Measurements from ENCODE around the gene SPA17.

The SPA17 gene

DNA sequence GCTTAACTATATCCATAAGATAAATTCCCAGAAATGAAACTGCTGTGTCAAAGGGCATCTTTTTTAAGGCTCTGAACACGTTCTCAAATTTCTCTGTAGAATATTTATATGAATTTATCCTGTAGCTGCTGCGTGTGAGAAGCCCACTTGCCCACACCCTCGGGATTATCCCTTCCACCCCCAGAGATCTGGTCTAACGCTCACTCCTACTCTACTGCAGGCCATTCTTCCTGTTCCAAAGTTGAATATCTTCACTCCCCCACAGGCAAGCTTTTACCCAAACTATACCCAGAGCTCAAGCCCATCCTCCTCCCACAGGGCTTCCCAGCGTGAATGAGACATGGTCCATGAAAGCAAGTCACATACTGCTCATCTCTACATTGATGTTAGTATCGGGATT, 25.1 kb upstream of the SPA17 start:
- no peak for TF ChIP-seq FOXP2 (optimal IDR thresholded peaks at IDR 0.05; ENCODE audit: borderline replicate concordance, extremely low read depth, extremely low read length, insufficient read depth)
- no peak for TF ChIP-seq SIN3A (IDR thresholded peaks at IDR 0.05; ENCODE audit: borderline replicate concordance, insufficient read depth, low read length)
- TF ChIP-seq TAF1 (IDR thresholded peaks at IDR 0.05; ENCODE audit: borderline replicate concordance, insufficient read depth, low read length): no peak
- no peak for TF ChIP-seq POLR2AphosphoS5 (IDR thresholded peaks at IDR 0.05; ENCODE audit: low read depth, low read length)

DNA sequence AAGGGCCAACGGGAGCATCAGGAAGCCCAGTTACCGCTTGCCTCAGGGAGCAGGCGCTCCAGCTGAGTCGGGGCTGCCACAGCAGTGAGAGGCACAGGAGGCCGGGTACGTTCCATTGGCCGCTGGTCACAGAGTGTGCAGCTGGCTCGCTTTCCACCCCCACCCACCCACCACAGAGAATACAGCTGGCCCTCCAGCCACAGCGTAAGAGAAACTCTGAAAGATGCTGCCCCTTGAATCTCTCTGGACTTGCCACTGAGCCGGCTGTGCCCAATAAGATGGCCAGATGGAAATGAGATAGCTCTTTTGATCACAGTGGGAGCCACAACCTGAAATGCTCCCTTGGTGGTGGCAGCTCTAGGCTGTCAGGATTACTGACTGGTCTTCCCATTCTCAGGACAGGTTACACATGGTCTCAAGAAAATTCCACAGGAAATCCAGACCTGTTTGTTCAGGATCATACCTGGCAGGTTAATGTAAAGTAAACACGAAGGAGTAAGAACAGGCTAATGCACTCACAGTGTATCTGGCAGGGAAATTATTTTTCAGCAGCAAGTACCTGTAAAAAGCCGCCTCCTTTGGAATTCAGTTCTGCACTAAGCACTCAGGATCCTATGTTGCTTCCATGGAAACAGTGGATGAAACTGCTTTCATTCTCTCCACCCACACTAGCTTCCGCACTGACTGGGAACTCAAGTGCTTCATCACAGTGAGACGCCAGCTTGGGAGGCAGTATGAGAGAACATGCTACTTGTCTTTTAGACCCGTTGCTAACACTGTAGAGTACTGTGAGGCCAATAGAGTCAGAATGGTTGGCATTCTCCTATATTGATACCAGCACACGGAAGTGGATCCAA, 16.7 kb upstream of the SPA17 start:
- TF ChIP-seq FOXP2 (optimal IDR thresholded peaks at IDR 0.05; ENCODE audit: borderline replicate concordance, extremely low read depth, extremely low read length, insufficient read depth) (no peak), TAF1 (IDR thresholded peaks at IDR 0.05; ENCODE audit: borderline replicate concordance, insufficient read depth, low read length) (no peak), SIN3A (IDR thresholded peaks at IDR 0.05; ENCODE audit: borderline replicate concordance, insufficient read depth, low read length) (no peak), POLR2AphosphoS5 (IDR thresholded peaks at IDR 0.05; ENCODE audit: low read depth, low read length) (no peak)
- TF ChIP-seq, protein P1, sequence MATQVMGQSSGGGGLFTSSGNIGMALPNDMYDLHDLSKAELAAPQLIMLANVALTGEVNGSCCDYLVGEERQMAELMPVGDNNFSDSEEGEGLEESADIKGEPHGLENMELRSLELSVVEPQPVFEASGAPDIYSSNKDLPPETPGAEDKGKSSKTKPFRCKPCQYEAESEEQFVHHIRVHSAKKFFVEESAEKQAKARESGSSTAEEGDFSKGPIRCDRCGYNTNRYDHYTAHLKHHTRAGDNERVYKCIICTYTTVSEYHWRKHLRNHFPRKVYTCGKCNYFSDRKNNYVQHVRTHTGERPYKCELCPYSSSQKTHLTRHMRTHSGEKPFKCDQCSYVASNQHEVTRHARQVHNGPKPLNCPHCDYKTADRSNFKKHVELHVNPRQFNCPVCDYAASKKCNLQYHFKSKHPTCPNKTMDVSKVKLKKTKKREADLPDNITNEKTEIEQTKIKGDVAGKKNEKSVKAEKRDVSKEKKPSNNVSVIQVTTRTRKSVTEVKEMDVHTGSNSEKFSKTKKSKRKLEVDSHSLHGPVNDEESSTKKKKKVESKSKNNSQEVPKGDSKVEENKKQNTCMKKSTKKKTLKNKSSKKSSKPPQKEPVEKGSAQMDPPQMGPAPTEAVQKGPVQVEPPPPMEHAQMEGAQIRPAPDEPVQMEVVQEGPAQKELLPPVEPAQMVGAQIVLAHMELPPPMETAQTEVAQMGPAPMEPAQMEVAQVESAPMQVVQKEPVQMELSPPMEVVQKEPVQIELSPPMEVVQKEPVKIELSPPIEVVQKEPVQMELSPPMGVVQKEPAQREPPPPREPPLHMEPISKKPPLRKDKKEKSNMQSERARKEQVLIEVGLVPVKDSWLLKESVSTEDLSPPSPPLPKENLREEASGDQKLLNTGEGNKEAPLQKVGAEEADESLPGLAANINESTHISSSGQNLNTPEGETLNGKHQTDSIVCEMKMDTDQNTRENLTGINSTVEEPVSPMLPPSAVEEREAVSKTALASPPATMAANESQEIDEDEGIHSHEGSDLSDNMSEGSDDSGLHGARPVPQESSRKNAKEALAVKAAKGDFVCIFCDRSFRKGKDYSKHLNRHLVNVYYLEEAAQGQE (IDR thresholded peaks at IDR 0.05; ENCODE audit: insufficient read depth in 1 of 2, low read depth in 2 of 2, low read length in 2 of 2): no peak

DNA sequence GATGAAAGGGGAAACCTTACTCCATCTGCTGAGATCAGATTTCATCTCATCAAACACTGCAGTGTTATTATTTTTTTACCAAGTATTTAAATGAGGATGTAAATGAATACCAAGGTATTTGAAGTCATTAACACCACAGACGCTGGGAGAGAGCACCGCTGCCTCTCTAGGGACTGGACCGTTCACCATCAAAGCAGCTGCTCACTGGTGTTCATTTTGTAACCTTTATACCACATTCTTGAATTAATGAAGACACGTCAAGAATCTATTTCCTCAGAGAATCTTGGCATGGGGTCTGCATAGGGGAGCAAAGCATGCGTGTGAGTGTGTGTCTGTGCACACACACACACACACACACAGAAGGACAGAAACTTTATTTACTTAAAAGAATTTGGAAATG, 15.8 kb upstream of the SPA17 start:
- no peak for TF ChIP-seq POLR2AphosphoS5 (IDR thresholded peaks at IDR 0.05; ENCODE audit: low read depth, low read length)
- TF ChIP-seq TAF1 (IDR thresholded peaks at IDR 0.05; ENCODE audit: borderline replicate concordance, insufficient read depth, low read length): no peak
- TF ChIP-seq FOXP2 (optimal IDR thresholded peaks at IDR 0.05; ENCODE audit: borderline replicate concordance, extremely low read depth, extremely low read length, insufficient read depth): no peak
- no peak for TF ChIP-seq SIN3A (IDR thresholded peaks at IDR 0.05; ENCODE audit: borderline replicate concordance, insufficient read depth, low read length)
- TF ChIP-seq, protein P1 (IDR thresholded peaks at IDR 0.05; ENCODE audit: insufficient read depth in 1 of 2, low read depth in 2 of 2, low read length in 2 of 2): no peak

DNA sequence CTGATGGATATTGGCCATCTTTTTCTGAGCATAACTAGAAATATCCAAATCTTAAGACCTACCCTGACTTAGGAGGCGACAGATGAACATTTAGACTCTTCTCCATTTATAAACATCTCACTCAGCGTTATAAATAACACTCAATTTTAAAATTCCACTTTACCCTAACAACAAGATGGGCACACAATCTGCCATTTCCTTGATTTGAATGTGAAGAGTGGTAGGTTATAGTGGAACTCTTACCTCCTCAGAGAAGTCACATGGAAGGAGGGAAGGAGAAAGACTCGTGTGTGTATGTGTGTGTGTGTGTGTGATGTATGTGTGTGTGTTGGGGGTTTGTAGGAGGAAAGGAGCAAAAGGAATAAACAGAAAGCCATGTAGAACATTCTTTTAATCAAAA, 15.2 kb upstream of the SPA17 start:
- no peak for TF ChIP-seq POLR2AphosphoS5 (IDR thresholded peaks at IDR 0.05; ENCODE audit: low read depth, low read length)
- no peak for TF ChIP-seq SIN3A (IDR thresholded peaks at IDR 0.05; ENCODE audit: borderline replicate concordance, insufficient read depth, low read length)
- TF ChIP-seq TAF1 (IDR thresholded peaks at IDR 0.05; ENCODE audit: borderline replicate concordance, insufficient read depth, low read length): no peak
- TF ChIP-seq, protein P1 (IDR thresholded peaks at IDR 0.05; ENCODE audit: insufficient read depth in 1 of 2, low read depth in 2 of 2, low read length in 2 of 2): no peak
- no peak for TF ChIP-seq FOXP2 (optimal IDR thresholded peaks at IDR 0.05; ENCODE audit: borderline replicate concordance, extremely low read depth, extremely low read length, insufficient read depth)

DNA sequence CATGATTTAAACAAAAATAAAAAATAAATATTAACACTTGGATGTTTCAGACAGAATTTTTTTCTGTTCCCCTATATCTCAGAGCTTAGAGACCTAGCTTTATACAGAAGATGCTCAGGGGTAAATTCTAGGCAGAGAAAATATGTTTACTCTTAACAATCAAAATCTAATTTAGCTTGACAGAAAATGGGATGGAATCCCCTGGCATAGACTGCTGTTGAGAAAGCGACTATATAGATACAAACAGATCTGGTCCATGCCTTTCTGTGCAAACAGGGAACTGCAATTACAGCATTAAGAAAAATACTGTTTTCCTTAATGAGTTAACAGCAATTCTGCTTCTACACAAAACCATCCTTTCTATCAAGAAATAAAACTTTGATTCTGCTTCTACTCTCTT, 14.7 kb upstream of the SPA17 start:
- TF ChIP-seq SIN3A (IDR thresholded peaks at IDR 0.05; ENCODE audit: borderline replicate concordance, insufficient read depth, low read length) (no peak), TAF1 (IDR thresholded peaks at IDR 0.05; ENCODE audit: borderline replicate concordance, insufficient read depth, low read length) (no peak), POLR2AphosphoS5 (IDR thresholded peaks at IDR 0.05; ENCODE audit: low read depth, low read length) (no peak), FOXP2 (optimal IDR thresholded peaks at IDR 0.05; ENCODE audit: borderline replicate concordance, extremely low read depth, extremely low read length, insufficient read depth) (no peak)
- TF ChIP-seq, protein P1 (IDR thresholded peaks at IDR 0.05; ENCODE audit: insufficient read depth in 1 of 2, low read depth in 2 of 2, low read length in 2 of 2): no peak

All from PFSK-1 (cell line).